ENCODE results near the gene FCHSD2. TPM values are rescaled to one million over a fixed set of nuclear protein-coding genes. Genes with fewer than 3 reads are reported as not detected.
A peak's percentile ranks its signal among the peaks of the same experiment; 100 is the strongest.

FCHSD2 gene
- total RNA-seq, 1 donor: 34.0 TPM

GRCh38 chr11:73149105-73149504 lies 7.0 kb upstream of the FCHSD2 start:
- H3K27ac ChIP-seq (ENCODE audit: low read depth, low read length): no peak overlapping the region

DNA sequence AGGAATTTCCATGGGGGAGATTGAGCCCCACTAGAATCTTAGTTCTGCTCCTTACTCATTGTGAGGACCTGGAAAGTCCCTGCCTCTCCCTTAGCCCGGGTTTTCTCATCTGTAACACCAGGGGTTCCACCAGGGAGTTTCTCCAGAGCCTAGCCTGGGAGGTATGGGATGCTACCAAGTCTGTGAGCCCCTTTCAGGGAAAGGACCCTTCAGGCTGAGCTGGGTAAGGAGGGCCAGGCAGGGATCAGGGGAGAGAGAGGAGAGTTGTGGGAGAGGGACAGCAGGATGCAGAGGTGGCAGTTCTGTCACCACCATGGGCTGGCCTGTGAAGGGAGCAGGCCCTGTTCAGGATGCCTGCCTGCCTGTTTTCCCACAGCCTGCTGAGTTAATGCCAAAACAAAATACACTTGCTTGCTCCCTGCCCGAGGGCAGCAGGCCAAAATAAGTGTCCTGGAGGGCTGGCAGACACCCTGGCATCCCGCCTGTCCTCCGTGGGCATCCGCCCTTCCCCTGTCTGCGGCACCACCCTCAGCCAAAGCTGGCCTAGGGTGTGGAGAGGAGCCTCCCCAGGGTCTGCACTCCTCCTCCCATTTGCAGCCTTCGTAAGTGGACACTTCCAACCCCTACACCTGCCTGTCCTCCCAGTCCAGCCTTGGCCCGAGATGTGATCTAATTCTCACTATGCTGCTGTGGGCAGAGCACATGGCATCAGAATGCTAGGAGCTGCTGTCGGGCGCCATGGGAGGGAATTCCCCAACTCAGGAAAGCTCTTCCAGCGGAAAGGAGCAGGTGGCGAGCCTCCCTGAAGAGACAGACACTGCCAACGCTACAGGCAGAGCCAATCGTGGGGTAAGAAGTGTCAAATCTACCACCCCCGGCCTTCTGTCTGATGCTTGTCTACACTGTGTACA lies 5.9 kb upstream of the FCHSD2 start:
- no peaks in the 10 kb centered on the region for H3K79me2 ChIP-seq (ENCODE audit: insufficient read depth, low read length)
- no peak overlapping the region for H3K4me3 ChIP-seq (ENCODE audit: insufficient read depth, low read length)
- no peak for DNase-seq (ENCODE audit: insufficient read length, low spot score, missing footprints)
- peak overlapping the region; percentile 8 for H2AFZ ChIP-seq (ENCODE audit: low read length)
- no peaks in the 10 kb centered on the region for H3K27me3 ChIP-seq (ENCODE audit: insufficient read depth, low read length)
- H3K4me1 ChIP-seq (ENCODE audit: insufficient read depth, low read length): peaks cover 3% of the 10 kb centered on the region
- no peaks in the 10 kb centered on the region for H3K36me3 ChIP-seq (ENCODE audit: insufficient read depth, low read length)
- H3K9me3 ChIP-seq (ENCODE audit: low read depth, low read length): no peaks in the 10 kb centered on the region
- no peaks in the 10 kb centered on the region for H4K20me1 ChIP-seq (ENCODE audit: insufficient read depth, low read length)
- TF ChIP-seq, protein P1, sequence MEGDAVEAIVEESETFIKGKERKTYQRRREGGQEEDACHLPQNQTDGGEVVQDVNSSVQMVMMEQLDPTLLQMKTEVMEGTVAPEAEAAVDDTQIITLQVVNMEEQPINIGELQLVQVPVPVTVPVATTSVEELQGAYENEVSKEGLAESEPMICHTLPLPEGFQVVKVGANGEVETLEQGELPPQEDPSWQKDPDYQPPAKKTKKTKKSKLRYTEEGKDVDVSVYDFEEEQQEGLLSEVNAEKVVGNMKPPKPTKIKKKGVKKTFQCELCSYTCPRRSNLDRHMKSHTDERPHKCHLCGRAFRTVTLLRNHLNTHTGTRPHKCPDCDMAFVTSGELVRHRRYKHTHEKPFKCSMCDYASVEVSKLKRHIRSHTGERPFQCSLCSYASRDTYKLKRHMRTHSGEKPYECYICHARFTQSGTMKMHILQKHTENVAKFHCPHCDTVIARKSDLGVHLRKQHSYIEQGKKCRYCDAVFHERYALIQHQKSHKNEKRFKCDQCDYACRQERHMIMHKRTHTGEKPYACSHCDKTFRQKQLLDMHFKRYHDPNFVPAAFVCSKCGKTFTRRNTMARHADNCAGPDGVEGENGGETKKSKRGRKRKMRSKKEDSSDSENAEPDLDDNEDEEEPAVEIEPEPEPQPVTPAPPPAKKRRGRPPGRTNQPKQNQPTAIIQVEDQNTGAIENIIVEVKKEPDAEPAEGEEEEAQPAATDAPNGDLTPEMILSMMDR (IDR thresholded peaks at IDR 0.05; ENCODE audit: extremely low read depth, low read depth, low read length): no peak
- H3K27ac ChIP-seq (ENCODE audit: low read depth, low read length): no peak overlapping the region
- no peak overlapping the region for H3K4me2 ChIP-seq (ENCODE audit: insufficient read depth, low read length)

More at GRCh38 chr11:73149105-73149504, 7.0 kb upstream of the FCHSD2 start:
- Histone ChIP-seq H4K20me1 (ENCODE audit: insufficient read depth, low read length) (no peaks in the 10 kb centered on the region), H3K79me2 (ENCODE audit: insufficient read depth, low read length) (no peaks in the 10 kb centered on the region), H3K9me3 (ENCODE audit: low read depth, low read length) (no peaks in the 10 kb centered on the region), H3K36me3 (ENCODE audit: insufficient read depth, low read length) (no peaks in the 10 kb centered on the region), H2AFZ (ENCODE audit: low read length) (no peak overlapping the region), H3K4me1 (ENCODE audit: insufficient read depth, low read length) (no peaks in the 10 kb centered on the region), H3K4me3 (ENCODE audit: insufficient read depth, low read length) (no peak overlapping the region), H3K27me3 (ENCODE audit: insufficient read depth, low read length) (no peaks in the 10 kb centered on the region), H3K4me2 (ENCODE audit: insufficient read depth, low read length) (no peak overlapping the region)
- DNase-seq (ENCODE audit: insufficient read length, low spot score, missing footprints): no peak
- TF ChIP-seq, protein P1 (IDR thresholded peaks at IDR 0.05; ENCODE audit: extremely low read depth, low read depth, low read length): no peak

- H3K27ac ChIP-seq (ENCODE audit: low read depth, low read length): no peak overlapping the region
- no peak overlapping the region for H3K4me3 ChIP-seq (ENCODE audit: insufficient read depth, low read length)
- H4K20me1 ChIP-seq (ENCODE audit: insufficient read depth, low read length): peaks cover 3% of the 10 kb centered on the region
- no peaks in the 10 kb centered on the region for H3K9me3 ChIP-seq (ENCODE audit: low read depth, low read length)
- DNase-seq (ENCODE audit: insufficient read length, low spot score, missing footprints): no peak
- no peak overlapping the region for H3K4me2 ChIP-seq (ENCODE audit: insufficient read depth, low read length)
- peaks cover 6% of the 10 kb centered on the region for H3K4me1 ChIP-seq (ENCODE audit: insufficient read depth, low read length)
- no peaks in the 10 kb centered on the region for H3K36me3 ChIP-seq (ENCODE audit: insufficient read depth, low read length)
- H3K79me2 ChIP-seq (ENCODE audit: insufficient read depth, low read length): peaks cover 7% of the 10 kb centered on the region
- H2AFZ ChIP-seq (ENCODE audit: low read length): no peak overlapping the region
- no peaks in the 10 kb centered on the region for H3K27me3 ChIP-seq (ENCODE audit: insufficient read depth, low read length)
- TF ChIP-seq, protein P1 (IDR thresholded peaks at IDR 0.05; ENCODE audit: extremely low read depth, low read depth, low read length): no peak
These were observed 4.0 kb upstream of the FCHSD2 start for GRCh38 chr11:73145986-73146575.
